GM12873 (cell line): ENCODE measurements around the gene NOD2.

Source experiments
- CTCF ChIP-seq: IDR thresholded peaks from 2 replicates; pipeline ENCODE4 v1.5.1; 2012; ENCODE audit warnings: low read depth, mild to moderate bottlenecking, moderate library complexity, low read length, control low read depth; ENCODE audit not compliant: insufficient read depth; ENCODE audit errors: missing control alignments

NOD2 gene

GRCh38 chr16:50692999-50693781 is at the start of gene NOD2:
Gene NOD2 (plus strand): TSS chr16:50693606. CDS start chr16:50699496, 5,890 bp downstream.
- TF ChIP-seq CTCF: no peak

- no peak for TF ChIP-seq CTCF
These were observed 49.2 kb upstream of the NOD2 start for GRCh38 chr16:50644245-50644644.

- peak; percentile 63 for TF ChIP-seq CTCF
These were observed 48.7 kb upstream of the NOD2 start for GRCh38 chr16:50644729-50645128.

DNA sequence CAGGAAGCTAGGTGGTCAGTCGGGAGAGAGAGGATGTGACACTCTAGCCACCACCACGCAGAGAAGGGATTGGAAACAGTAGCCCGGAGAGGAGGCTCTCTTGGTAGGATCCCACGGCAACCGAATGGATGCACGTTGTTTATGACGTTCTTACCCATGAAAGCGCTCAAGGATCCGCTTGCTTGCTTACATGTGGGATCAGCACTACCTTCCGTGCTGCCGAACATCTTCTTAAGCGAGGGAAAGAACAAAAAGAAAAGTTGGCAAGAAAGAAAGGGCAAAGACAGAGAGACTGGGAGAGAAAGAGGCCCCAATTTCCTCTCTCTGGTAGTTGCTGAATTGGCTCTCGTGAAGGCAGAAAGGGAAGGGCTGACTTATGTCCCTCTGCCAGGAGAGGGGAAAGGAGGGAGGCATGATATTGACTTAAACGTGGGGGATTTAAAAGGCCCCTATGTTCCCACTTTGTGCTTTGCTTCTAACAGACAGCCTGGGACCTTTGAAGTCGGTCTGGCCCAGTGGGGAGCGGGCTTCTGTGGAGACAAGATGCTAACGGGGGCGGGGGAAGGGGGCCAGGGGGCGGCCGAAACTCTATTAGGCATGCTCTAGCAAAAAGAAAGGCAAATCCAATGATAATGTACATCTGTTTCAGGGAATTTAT is 47.7 kb upstream of the NOD2 start:
- no peak for TF ChIP-seq CTCF

- no peak for TF ChIP-seq CTCF
These were observed 47.1 kb upstream of the NOD2 start for GRCh38 chr16:50646345-50646744.

DNA sequence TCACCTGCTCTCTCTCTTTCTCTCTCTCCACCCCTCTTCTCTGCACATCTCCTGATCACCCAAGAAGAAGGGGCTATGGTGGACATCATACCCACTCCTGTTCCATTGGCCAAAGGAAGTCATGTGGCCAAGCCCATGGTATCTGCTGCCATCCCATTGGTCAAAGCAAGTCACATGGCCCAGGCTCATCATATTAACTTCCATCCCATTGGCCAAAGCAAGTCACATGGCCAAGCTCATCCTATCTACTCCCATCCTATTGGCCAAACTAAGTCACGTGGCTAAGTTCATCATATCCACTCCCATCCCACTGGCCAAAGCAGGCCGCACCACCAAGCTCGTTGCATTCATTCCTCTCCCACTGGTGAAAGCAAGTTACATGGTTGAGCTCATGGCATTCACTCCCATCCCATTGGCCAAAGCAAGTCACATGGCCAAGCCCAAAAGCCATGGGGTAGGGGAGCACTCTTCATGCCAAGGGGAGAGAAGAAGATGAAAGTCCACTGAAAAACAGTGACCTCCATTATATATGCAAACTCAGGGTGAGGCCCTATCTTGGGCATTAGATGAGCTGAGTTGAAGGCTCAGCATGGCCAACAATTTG is 41.5 kb upstream of the NOD2 start:
- TF ChIP-seq CTCF: no peak

DNA sequence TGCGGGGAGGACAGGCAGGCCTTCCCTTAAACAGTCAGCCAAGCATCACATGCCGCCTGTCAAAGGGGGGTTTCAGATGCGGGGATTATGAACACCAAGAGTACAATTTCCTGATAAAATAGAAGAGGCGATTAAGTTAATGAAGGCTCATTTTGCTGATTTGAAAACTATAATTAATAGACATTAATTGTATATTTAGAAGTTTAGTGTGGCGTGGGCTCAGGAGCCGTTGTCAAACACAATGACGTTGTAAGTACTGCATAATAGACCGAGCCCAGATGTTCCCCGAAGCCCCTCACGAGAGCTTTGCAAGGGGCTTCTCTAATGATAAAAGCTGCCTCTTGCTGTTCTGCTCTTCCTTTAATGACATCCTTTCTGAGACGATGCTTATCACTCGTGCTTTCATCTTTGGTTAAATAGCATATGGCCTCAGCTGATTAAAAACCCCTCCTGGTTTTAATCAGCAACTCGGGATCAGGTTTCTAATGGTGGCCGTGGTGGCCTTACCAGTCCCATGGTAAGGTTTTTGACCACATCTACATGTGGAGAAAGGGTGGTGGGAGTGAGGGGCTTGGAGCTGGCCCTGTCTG is 40.5 kb upstream of the NOD2 start:
- no peak for TF ChIP-seq CTCF
